GM21360 (cell line): Measurements from ENCODE around the gene SERGEF.
"Not testable (repeated sequence)": the region's sequence is repeated elsewhere in the genome, so short reads cannot be mapped to it uniquely, and the experiment has no call there.

Experiments
- ATAC-seq: cut with Tn5 transposase; IDR thresholded peaks from one replicate; pipeline ENCODE4 v1.9.1; 2021; ENCODE audit warnings: mild to moderate bottlenecking, moderate library complexity; ENCODE audit not compliant: unreplicated experiment

Gene SERGEF

DNA sequence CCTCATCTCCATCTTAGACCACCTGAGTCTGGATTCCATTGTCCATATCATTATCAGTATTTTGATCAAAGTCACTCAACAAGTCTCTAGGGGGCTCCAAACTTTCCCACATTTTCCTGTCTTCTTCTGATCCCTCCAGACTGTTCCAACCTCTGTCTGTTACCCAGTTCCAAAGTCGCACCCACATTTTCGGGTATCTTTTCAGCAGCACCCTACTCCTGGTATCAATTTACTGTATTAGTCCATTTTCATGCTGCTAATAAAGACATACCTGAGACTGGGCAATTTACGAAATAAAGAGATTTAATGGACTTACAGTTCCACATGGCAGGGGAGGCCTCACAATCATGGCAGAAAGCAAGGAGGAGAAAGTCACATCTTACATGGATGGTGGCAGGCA lies 144.4 kb downstream of the SERGEF start:
- not testable (repeated sequence) for ATAC-seq

DNA sequence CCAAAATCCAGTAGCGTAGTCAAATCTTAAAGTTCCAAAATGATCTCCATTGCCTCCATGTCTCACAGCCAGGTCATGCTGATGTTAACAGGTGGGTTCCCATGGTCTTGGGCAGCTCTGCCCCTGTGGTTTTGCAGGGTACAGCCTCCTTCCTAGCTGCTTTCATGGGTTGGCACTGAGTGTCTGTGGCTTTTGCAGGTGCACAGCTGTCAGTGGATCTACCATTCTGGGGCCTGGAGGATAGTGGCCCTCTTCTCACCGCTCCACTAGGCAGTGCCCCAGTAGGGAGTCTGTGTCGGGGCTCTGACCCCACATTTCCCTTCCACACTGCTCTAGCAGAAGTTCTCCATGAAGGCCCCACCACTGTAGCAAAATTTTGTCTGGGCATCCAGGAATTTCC lies 145.5 kb downstream of the SERGEF start:
- ATAC-seq = no peak

DNA sequence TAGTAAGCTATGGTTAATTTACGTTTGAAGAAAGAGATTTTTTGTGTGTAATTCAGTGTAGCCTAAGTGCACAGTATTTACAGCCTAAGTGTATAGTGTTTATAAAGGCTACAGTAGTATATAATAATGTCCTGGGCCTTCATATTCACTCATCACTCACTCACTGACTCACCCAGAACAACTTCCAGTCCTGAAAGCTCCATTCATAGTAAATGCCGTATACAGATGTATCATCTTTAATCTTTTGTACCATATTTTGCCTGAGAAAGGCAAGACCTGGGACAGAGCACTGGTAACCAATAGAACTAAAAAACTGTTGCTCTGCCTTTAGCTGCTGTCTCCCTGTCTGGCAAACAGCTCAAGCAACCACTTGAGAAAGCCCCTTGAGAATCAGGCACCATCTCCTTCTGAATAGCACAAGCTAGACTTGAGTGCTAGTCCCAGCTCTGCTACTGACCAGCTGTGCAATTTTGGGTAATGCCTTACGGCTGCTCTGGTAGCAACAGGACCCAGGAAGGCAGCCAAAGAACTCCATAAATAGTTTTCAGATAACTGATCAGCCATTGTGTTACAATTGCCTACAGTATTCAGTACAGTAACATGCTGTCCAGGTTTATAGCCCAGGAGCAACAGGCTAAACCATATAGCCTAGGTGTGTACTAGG lies 146.9 kb downstream of the SERGEF start:
- no peak for ATAC-seq

GRCh38 chr11:17864478-17864941 lies 148.3 kb downstream of the SERGEF start:
- peak; percentile 49 for ATAC-seq

GRCh38 chr11:17861036-17861755 lies 151.7 kb downstream of the SERGEF start:
- ATAC-seq = no peak

GRCh38 chr11:17859552-17859951 lies 153.3 kb downstream of the SERGEF start:
- ATAC-seq = no peak

- ATAC-seq = no peak
These were observed 157.1 kb downstream of the SERGEF start for GRCh38 chr11:17855531-17856290.

DNA sequence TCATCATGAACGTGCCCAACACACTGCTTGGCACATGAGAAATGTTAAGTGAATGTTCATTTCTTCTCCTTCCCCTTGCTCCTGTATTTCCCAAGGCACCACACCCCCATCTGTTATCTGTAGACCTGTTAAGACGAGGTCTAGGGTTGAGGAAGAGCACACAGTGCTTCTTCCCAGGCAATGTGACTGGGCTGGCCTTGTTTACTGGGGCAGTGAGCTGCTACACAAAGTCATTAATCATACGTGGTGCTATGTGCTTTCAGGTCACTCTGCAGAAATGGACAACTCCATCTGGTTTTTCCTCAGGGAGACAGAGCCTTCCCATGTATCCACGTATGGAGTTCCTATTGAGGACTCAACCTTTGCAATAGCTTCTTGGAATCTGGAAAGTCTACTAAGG lies 159.6 kb downstream of the SERGEF start:
- ATAC-seq = no peak

DNA sequence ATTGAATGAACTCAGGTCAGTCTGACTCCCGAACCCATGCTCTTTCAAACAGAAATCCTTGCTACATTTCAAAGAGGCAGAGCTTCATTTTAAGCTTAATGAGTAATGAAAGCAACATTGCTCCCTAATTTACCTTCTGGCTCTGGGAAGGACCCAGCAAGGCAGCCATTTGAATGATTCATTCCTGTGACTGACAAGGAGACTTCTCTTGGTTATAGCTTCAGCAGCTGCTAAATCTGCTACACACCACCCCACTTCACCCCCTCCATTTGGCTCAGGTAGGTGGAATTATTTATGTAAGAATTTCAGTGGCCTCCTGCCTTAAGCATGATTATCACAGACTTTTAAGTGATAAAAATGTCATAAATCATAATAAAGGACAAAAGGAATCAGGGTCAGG lies 160.6 kb downstream of the SERGEF start:
- no peak for ATAC-seq

DNA sequence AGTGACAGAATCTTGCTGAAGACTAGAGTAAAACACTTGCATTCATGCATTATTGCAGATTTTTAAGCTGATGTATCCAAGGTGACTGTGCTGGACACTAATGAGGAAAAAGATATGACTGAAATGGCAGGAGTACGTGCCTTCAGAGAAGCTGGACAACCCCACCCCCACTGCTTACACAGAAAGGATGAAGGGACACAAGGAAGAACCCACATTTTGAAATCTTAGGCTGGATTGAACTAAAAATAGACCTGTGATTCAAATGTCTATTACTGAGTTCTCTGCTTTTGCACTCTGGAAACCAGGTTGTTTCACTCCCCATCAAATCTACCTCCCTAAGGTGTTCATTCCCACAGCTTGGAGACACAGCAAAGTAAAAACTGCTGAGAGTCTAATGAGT lies 161.2 kb downstream of the SERGEF start:
- ATAC-seq = no peak

- no peak for ATAC-seq
These were observed 162.5 kb downstream of the SERGEF start for GRCh38 chr11:17850336-17850735.

- no peak for ATAC-seq
These were observed 164.1 kb downstream of the SERGEF start for GRCh38 chr11:17848715-17849114.

DNA sequence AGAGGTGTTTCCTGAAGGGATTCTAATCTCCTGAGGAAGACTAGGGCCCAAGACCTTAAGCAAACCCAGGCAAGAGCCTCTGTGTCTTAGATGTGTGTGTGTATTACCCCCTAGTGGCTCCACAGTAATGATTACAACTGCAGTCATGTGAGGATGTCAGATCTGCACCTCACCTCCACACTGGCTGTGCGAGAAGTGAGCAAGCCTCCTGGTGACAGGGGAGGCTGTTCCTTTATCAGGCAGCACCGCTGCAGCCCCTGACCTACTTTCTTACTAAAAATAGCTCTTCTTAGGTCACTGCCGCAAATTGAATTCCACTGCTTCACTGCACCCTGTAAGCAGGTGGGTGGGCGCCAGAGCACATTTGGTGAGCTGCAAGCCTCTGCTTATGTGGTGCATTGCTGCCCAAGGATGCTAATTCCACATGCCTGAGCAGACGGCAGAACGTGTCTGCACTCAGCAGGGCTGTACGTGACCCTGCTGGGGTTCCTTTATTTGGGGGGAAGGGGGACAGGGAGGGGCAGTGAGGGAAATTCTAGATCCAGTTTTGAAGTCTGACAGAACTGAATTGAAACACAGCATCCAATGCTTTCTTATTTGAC lies 165.9 kb downstream of the SERGEF start:
- ATAC-seq = no peak

DNA sequence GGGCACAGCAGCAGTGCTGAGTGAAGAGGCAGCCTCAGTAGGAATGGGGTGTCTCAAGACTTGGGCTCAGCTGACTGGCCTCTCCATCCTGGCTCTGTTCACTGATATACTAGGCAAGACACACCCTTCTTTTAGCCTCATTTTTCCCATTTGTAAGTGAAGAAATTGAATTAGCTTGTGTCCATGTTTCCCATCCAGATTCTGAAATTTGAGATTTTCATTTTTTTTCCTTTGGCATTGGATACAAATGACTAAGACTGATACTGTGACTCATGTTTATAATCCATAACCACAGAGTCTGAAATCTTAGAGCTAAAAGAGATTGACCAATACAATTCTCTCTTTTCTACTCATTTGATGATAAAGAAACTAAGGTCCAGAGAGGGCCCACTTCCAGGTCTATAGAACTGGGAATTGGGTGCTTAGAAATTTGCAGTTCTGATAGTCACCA lies 167.4 kb downstream of the SERGEF start:
- no peak for ATAC-seq

- no peak for ATAC-seq
These were observed 172.7 kb downstream of the SERGEF start for GRCh38 chr11:17840101-17840548.

- no peak for ATAC-seq
These were observed 173.4 kb downstream of the SERGEF start for GRCh38 chr11:17839450-17839849.

GRCh38 chr11:17838102-17838501 lies 174.7 kb downstream of the SERGEF start:
- ATAC-seq = no peak

- no peak for ATAC-seq
These were observed 181.0 kb downstream of the SERGEF start for GRCh38 chr11:17831883-17832282.

DNA sequence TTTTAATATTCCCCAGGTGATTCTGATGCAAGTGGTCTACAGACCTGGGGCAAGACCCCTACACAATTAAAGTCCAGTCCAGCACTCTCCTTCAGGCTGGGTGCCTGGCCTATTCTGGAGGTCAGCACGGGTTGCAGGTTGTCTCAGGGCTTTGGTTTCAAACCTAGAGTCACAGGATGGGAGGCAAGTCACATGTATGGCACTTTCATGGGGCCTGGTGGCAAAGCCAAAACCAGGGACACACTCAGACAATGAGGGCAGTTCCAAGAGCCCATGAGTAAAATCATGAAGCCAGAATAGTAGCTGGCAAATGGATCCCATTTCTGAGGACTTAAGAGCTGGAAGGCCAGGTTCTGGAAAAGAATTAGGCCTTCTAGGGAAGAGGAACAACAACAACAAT lies 181.6 kb downstream of the SERGEF start:
- no peak for ATAC-seq

GRCh38 chr11:17828311-17828751 lies 184.5 kb downstream of the SERGEF start:
- no peak for ATAC-seq

DNA sequence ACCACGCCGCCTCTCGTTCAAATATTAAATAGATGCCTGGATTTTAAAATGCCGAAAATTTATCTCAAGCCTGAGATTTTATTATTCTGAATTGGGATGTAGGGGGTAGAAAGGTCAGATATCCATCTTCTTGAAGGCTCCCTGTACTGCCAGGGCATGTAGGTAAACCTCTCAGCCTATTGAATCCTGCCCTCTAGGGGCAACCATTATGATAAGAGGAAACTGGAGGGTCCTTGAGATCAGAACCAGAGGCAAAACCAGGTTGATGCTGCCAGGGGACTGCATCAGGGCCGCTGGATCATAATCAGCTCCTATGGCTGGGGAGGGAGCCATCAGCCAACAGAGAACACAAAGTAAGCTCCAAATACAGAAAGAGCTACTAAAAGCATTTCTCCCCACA lies 185.8 kb downstream of the SERGEF start:
- no peak for ATAC-seq
